NCI-H2196 (cell line): Measurements from ENCODE around the gene RAP2B.
"Not testable (repeated sequence)": the region's sequence is repeated elsewhere in the genome, so short reads cannot be mapped to it uniquely, and the experiment has no call there.

Experiments used
- DNase-seq: peaks from one replicate; lab custom pipeline; 2025; ENCODE audit not compliant: unreplicated experiment; lab: John Stamatoyannopoulos, UW

RAP2B gene

GRCh38 chr3:153161714-153162512 lies at the start of gene RAP2B:
TSS of gene RAP2B (plus strand) at chr3:153162226. CDS start at chr3:153162694, 468 bp downstream.
- DNase-seq: peak; percentile 94

GRCh38 chr3:153113541-153113940 lies 48.5 kb upstream of the RAP2B start:
- no peak for DNase-seq

- DNase-seq: not testable (repeated sequence)
Measured at GRCh38 chr3:153114270-153114669, 47.8 kb upstream of the RAP2B start.

GRCh38 chr3:153115326-153115725 lies 46.7 kb upstream of the RAP2B start:
- DNase-seq: no peak

GRCh38 chr3:153127788-153128187 lies 34.2 kb upstream of the RAP2B start:
- DNase-seq: no peak

- DNase-seq: no peak
Measured at GRCh38 chr3:153129426-153129825, 32.6 kb upstream of the RAP2B start.

GRCh38 chr3:153129866-153130265 lies 32.2 kb upstream of the RAP2B start:
- no peak for DNase-seq

- no peak for DNase-seq
Measured at GRCh38 chr3:153130312-153130977, 31.6 kb upstream of the RAP2B start.

GRCh38 chr3:153137626-153138025 lies 24.4 kb upstream of the RAP2B start:
- DNase-seq: no peak

- DNase-seq: no peak
Measured at GRCh38 chr3:153138276-153139210, 23.5 kb upstream of the RAP2B start.

GRCh38 chr3:153142961-153143360 lies 19.1 kb upstream of the RAP2B start:
- DNase-seq: no peak

- no peak for DNase-seq
Measured at GRCh38 chr3:153144071-153144470, 18.0 kb upstream of the RAP2B start.

GRCh38 chr3:153144779-153145178 lies 17.2 kb upstream of the RAP2B start:
- DNase-seq: no peak

GRCh38 chr3:153145454-153145853 lies 16.6 kb upstream of the RAP2B start:
- DNase-seq: no peak

- no peak for DNase-seq
Measured at GRCh38 chr3:153146191-153147053, 15.6 kb upstream of the RAP2B start.

- no peak for DNase-seq
Measured at GRCh38 chr3:153150991-153151390, 11.0 kb upstream of the RAP2B start.

GRCh38 chr3:153155786-153156185 lies 6.2 kb upstream of the RAP2B start:
- not testable (repeated sequence) for DNase-seq

GRCh38 chr3:153158189-153158588 lies 3.8 kb upstream of the RAP2B start:
- no peak for DNase-seq

- no peak for DNase-seq
Measured at GRCh38 chr3:153158961-153159735, 2.9 kb upstream of the RAP2B start.
